Smooth muscle cell (in vitro differentiated cells): ENCODE measurements around the gene OR5AU1. TPM values are rescaled to one million over a fixed set of nuclear protein-coding genes. Genes with fewer than 3 reads are reported as not detected.

Experiments used
- DNase-seq: peaks from one replicate; lab custom pipeline; 2025; ENCODE audit not compliant: unreplicated experiment; lab: John Stamatoyannopoulos, UW
- H2AFZ ChIP-seq: fragments of 200-600 bp; sonication (generic); 2 replicates; pipeline ENCODE4 v1.6.0; 2016; ENCODE audit warnings: antibody characterized with exemption, low read depth, mild to moderate bottlenecking
- H3F3A ChIP-seq: fragments of 200-600 bp; sonication (generic); 2 replicates; pipeline ENCODE4 v1.6.0; 2017; ENCODE audit warnings: antibody characterized with exemption, low read depth
- H3K27ac ChIP-seq: fragments of 200-600 bp; sonication (generic); 2 replicates; pipeline ENCODE4 v1.5.1; 2016; ENCODE audit warnings: low read depth, mild to moderate bottlenecking
- H3K27me3 ChIP-seq: fragments of 200-600 bp; sonication (generic); 2 replicates; pipeline ENCODE4 v1.6.1; 2016; ENCODE audit warnings: low read depth, mild to moderate bottlenecking
- H3K36me3 ChIP-seq: fragments of 200-600 bp; sonication (generic); 2 replicates; pipeline ENCODE4 v1.5.1; 2016; ENCODE audit warnings: low read depth
- H3K4me1 ChIP-seq: fragments of 200-600 bp; sonication (generic); 2 replicates; pipeline ENCODE4 v1.5.1; 2016; ENCODE audit warnings: low read depth
- H3K4me2 ChIP-seq: fragments of 200-600 bp; sonication (generic); 2 replicates; pipeline ENCODE4 v1.6.0; 2016; ENCODE audit warnings: mild to moderate bottlenecking
- H3K4me3 ChIP-seq: fragments of 200-600 bp; sonication (generic); 2 replicates; pipeline ENCODE4 v1.5.1; 2016; ENCODE audit warnings: mild to moderate bottlenecking
- H3K79me2 ChIP-seq: fragments of 200-600 bp; sonication (generic); 2 replicates; pipeline ENCODE4 v1.6.0; 2016; ENCODE audit warnings: low read depth, mild to moderate bottlenecking
- H3K9ac ChIP-seq: fragments of 200-600 bp; sonication (generic); 2 replicates; pipeline ENCODE4 v1.6.0; 2016; ENCODE audit warnings: low read depth
- H3K9me3 ChIP-seq: fragments of 200-600 bp; sonication (generic); replicated peaks from 2 replicates; pipeline ENCODE4 v1.5.1; 2016; ENCODE audit warnings: low read depth
- H4K20me1 ChIP-seq: fragments of 200-600 bp; sonication (generic); 2 replicates; pipeline ENCODE4 v1.6.0; 2016; ENCODE audit warnings: low read depth
- WGBS: methylation state at CpG from one replicate; pipeline ENCODE4 v1.1.7; 2016; ENCODE audit warnings: low lambda C conversion rate; 5-methylcytosine and 5-hydroxymethylcytosine counted together
- polyA plus RNA-seq: library from polyadenylated mRNA; unstranded; fragments of >200 nt; fragmentation: Nextera tagmentation; extraction: Ambion mirVana; gene quantifications from 2 replicates; pipeline ENCODE4 v1.2.1, GENCODE V29; 2016
- total RNA-seq: library from RNA; depleted of rRNA; stranded (reverse); fragments of >200 nt; gene quantifications from 2 replicates; pipeline ENCODE4 v1.2.3, GENCODE V29; 2014
- TF ChIP-seq, protein P1 (sequence below): fragments of 200-600 bp; sonication (generic); IDR thresholded peaks from 2 replicates; pipeline ENCODE4 v1.5.1; 2017; ENCODE audit warnings: borderline replicate concordance, mild to moderate bottlenecking, antibody characterized with exemption; ENCODE audit not compliant: insufficient read depth, poor library complexity, severe bottlenecking

OR5AU1 gene
- total and polyA plus RNA-seq, 2 experiments from 2014 or later, result not detected

DNA sequence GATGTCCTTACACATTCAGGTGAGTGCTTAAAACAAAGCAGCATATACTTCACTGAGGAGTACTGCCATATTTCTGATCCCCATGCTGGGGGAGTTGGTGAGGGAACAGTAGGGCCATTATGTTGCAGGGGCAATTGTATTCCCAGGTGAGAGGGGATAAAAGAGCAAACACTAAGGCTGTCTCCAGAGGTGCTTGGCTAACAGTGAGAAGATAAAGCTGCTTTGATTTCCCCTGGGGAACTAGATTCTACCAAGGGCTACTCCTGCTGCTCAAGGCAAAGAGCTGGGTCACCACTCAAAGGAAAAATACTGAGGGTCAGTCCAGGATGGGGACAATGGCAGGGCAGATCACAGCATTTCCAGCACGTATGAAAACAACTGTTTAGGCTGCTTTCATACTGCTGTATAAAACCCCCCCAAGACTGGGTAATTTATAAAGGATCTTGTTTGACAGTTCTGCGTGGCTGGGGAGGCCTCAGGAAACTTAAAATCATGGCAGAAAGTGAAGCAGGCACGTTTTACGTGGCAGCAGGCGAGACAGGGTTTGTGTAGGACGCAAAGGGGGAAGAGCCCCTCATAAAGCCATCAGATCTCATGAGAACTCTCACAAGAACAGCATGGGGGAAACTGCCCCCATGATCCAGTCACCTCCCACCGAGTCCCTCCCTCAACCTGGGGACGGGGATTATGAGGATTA is 47.8 kb upstream of the OR5AU1 start:
- DNase-seq, result no peak
- Histone ChIP-seq H3F3A (peaks cover 81% of the 10 kb centered on the region), H4K20me1 (peaks cover 81% of the 10 kb centered on the region), H3K9ac (no peak overlapping the region), H2AFZ (no peak overlapping the region), H3K4me2 (no peak overlapping the region), H3K4me1 (peaks cover 8% of the 10 kb centered on the region), H3K79me2 (peaks cover 2% of the 10 kb centered on the region), H3K4me3 (no peak overlapping the region), H3K27me3 (no peaks in the 10 kb centered on the region), H3K36me3 (peaks cover 6% of the 10 kb centered on the region), H3K27ac (no peak overlapping the region), H3K9me3 (no peaks in the 10 kb centered on the region)
- 92% methylated on average over 8 of the region's 8 CpGs for WGBS
- TF ChIP-seq, protein P1, sequence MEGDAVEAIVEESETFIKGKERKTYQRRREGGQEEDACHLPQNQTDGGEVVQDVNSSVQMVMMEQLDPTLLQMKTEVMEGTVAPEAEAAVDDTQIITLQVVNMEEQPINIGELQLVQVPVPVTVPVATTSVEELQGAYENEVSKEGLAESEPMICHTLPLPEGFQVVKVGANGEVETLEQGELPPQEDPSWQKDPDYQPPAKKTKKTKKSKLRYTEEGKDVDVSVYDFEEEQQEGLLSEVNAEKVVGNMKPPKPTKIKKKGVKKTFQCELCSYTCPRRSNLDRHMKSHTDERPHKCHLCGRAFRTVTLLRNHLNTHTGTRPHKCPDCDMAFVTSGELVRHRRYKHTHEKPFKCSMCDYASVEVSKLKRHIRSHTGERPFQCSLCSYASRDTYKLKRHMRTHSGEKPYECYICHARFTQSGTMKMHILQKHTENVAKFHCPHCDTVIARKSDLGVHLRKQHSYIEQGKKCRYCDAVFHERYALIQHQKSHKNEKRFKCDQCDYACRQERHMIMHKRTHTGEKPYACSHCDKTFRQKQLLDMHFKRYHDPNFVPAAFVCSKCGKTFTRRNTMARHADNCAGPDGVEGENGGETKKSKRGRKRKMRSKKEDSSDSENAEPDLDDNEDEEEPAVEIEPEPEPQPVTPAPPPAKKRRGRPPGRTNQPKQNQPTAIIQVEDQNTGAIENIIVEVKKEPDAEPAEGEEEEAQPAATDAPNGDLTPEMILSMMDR, result no peak

- TF ChIP-seq, protein P1, result no peak
- H3K27ac ChIP-seq, result no peak overlapping the region
- peaks cover 5% of the 10 kb centered on the region for H3K4me1 ChIP-seq
- 98% methylated on average over 4 of the region's 4 CpGs for WGBS
- H3K4me3 ChIP-seq, result no peak overlapping the region
- peaks cover 72% of the 10 kb centered on the region for H4K20me1 ChIP-seq
- no peaks in the 10 kb centered on the region for H3K79me2 ChIP-seq
- no peak overlapping the region for H3K9ac ChIP-seq
- peaks cover 75% of the 10 kb centered on the region for H3F3A ChIP-seq
- no peak overlapping the region for H2AFZ ChIP-seq
- no peaks in the 10 kb centered on the region for H3K9me3 ChIP-seq
- H3K4me2 ChIP-seq, result no peak overlapping the region
- no peak for DNase-seq
- no peaks in the 10 kb centered on the region for H3K27me3 ChIP-seq
- H3K36me3 ChIP-seq, result peaks cover 4% of the 10 kb centered on the region
These were observed 46.8 kb upstream of the OR5AU1 start for GRCh38 chr14:21202463-21203358.

DNA sequence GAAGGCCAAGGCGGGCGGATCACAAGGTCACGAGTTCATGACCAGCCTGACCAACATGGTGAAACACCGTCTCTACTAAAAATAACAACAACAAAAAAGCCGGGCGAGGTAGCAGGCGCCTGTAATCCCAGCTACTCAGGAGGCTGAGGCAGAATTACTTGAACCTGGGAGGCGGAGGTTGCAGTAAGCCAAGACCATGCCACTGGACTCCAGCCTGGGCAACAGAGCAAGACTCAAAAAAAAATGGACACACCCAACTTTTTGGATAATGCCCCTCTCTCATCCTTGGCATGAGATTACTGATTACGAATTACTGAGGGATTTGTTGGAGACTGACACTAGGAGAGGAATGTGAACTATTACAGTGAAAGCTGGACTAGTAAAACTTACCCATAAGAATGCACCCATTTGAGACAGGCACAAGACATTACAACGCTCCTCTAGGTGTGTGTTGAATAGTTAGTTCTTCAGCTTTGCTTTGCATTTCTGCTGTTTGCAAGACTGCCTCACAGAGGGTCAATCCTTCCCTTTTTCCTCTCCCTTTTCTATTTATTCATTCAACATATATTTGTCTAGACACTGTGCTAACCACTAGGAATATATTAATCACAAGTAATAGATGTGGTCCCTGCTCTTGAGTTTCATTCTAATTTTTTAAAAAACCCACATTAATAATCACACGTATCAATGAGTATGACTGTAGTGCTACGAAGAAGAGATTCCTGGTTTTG is 46.0 kb upstream of the OR5AU1 start:
- H3K36me3 ChIP-seq, result no peaks in the 10 kb centered on the region
- H3F3A ChIP-seq, result peaks cover 70% of the 10 kb centered on the region
- no peaks in the 10 kb centered on the region for H3K79me2 ChIP-seq
- H3K4me3 ChIP-seq, result no peak overlapping the region
- H2AFZ ChIP-seq, result no peak overlapping the region
- H3K9me3 ChIP-seq, result no peaks in the 10 kb centered on the region
- H4K20me1 ChIP-seq, result peaks cover 64% of the 10 kb centered on the region
- TF ChIP-seq, protein P1, result no peak
- H3K4me2 ChIP-seq, result no peak overlapping the region
- 86% methylated on average over 12 of the region's 12 CpGs for WGBS
- no peak overlapping the region for H3K27ac ChIP-seq
- H3K4me1 ChIP-seq, result no peaks in the 10 kb centered on the region
- no peaks in the 10 kb centered on the region for H3K27me3 ChIP-seq
- H3K9ac ChIP-seq, result no peak overlapping the region
- DNase-seq, result no peak
